IPS-15b (cell line): ENCODE results near the gene MYO1H.

ENCODE experiments used
- H3K27me3 ChIP-seq: one replicate; pipeline ENCODE4 v1.6.1; 2013; ENCODE audit warnings: low read length; ENCODE audit not compliant: control insufficient read depth, insufficient read depth
- H3K36me3 ChIP-seq: one replicate; pipeline ENCODE4 v1.6.1; 2013; ENCODE audit warnings: low read length; ENCODE audit not compliant: control insufficient read depth, insufficient read depth
- H3K4me1 ChIP-seq: one replicate; pipeline ENCODE4 v1.6.1; 2013; ENCODE audit warnings: mild to moderate bottlenecking, low read length; ENCODE audit not compliant: control insufficient read depth, insufficient read depth
- H3K4me3 ChIP-seq: one replicate; pipeline ENCODE4 v1.5.1; 2013; ENCODE audit warnings: low read depth, low read length
- H3K9ac ChIP-seq: one replicate; pipeline ENCODE4 v1.6.1; 2013; ENCODE audit warnings: low read depth, mild to moderate bottlenecking, low read length
- H3K9me3 ChIP-seq: one replicate; pipeline ENCODE4 v1.6.1; 2013; ENCODE audit warnings: mild to moderate bottlenecking, low read length; ENCODE audit not compliant: control insufficient read depth, insufficient read depth

The MYO1H gene

GRCh38 chr12:109481863-109482262 is 134.2 kb downstream of the MYO1H start:
- Histone ChIP-seq H3K36me3 (peaks cover 1% of the 10 kb centered on the region), H3K9me3 (no peaks in the 10 kb centered on the region)

GRCh38 chr12:109482491-109482890 is 134.8 kb downstream of the MYO1H start:
- Histone ChIP-seq H3K4me1 (peaks cover 3% of the 10 kb centered on the region), H3K9ac (no peak overlapping the region), H3K27me3 (no peaks in the 10 kb centered on the region), H3K36me3 (peaks cover 7% of the 10 kb centered on the region), H3K4me3 (no peak overlapping the region), H3K9me3 (no peaks in the 10 kb centered on the region)

More at GRCh38 chr12:109481863-109482262, 134.2 kb downstream of the MYO1H start:
- Histone ChIP-seq H3K27me3 (no peaks in the 10 kb centered on the region), H3K9ac (no peak overlapping the region), H3K4me1 (peaks cover 3% of the 10 kb centered on the region), H3K4me3 (no peak overlapping the region)

GRCh38 chr12:109482894-109483293 is 135.2 kb downstream of the MYO1H start:
- peaks cover 3% of the 10 kb centered on the region for H3K4me1 ChIP-seq
- H3K9ac ChIP-seq: no peak overlapping the region
- no peaks in the 10 kb centered on the region for H3K27me3 ChIP-seq
- peaks cover 7% of the 10 kb centered on the region for H3K36me3 ChIP-seq
- no peak overlapping the region for H3K4me3 ChIP-seq
- H3K9me3 ChIP-seq: no peaks in the 10 kb centered on the region

GRCh38 chr12:109483346-109483745 is 135.6 kb downstream of the MYO1H start:
- peaks cover 10% of the 10 kb centered on the region for H3K36me3 ChIP-seq

GRCh38 chr12:109485201-109485600 is 137.5 kb downstream of the MYO1H start:
- H3K36me3 ChIP-seq: peaks cover 23% of the 10 kb centered on the region
- H3K27me3 ChIP-seq: no peaks in the 10 kb centered on the region
- H3K4me1 ChIP-seq: no peaks in the 10 kb centered on the region
- no peaks in the 10 kb centered on the region for H3K9me3 ChIP-seq
- no peak overlapping the region for H3K9ac ChIP-seq
- H3K4me3 ChIP-seq: no peak overlapping the region

More at GRCh38 chr12:109483346-109483745, 135.6 kb downstream of the MYO1H start:
- Histone ChIP-seq H3K9me3 (no peaks in the 10 kb centered on the region), H3K9ac (no peak overlapping the region), H3K27me3 (no peaks in the 10 kb centered on the region), H3K4me1 (no peaks in the 10 kb centered on the region), H3K4me3 (no peak overlapping the region)

- H3K9me3 ChIP-seq: no peaks in the 10 kb centered on the region
- peaks cover 30% of the 10 kb centered on the region for H3K36me3 ChIP-seq
- no peak overlapping the region for H3K4me3 ChIP-seq
- H3K27me3 ChIP-seq: no peaks in the 10 kb centered on the region
- no peak overlapping the region for H3K9ac ChIP-seq
- no peaks in the 10 kb centered on the region for H3K4me1 ChIP-seq
Measured at GRCh38 chr12:109487181-109488050, 139.7 kb downstream of the MYO1H start.

- H3K9ac ChIP-seq: no peak overlapping the region
- peaks cover 33% of the 10 kb centered on the region for H3K36me3 ChIP-seq
Measured at GRCh38 chr12:109488051-109488665, 140.5 kb downstream of the MYO1H start.

GRCh38 chr12:109489016-109489954 is 141.6 kb downstream of the MYO1H start:
- no peaks in the 10 kb centered on the region for H3K9me3 ChIP-seq
- H3K4me1 ChIP-seq: no peaks in the 10 kb centered on the region
- H3K36me3 ChIP-seq: peaks cover 35% of the 10 kb centered on the region
- H3K27me3 ChIP-seq: no peaks in the 10 kb centered on the region
- no peak overlapping the region for H3K9ac ChIP-seq
- H3K4me3 ChIP-seq: no peak overlapping the region

More at GRCh38 chr12:109488051-109488665, 140.5 kb downstream of the MYO1H start:
- Histone ChIP-seq H3K4me1 (no peaks in the 10 kb centered on the region), H3K4me3 (no peak overlapping the region), H3K27me3 (no peaks in the 10 kb centered on the region), H3K9me3 (no peaks in the 10 kb centered on the region)

GRCh38 chr12:109489955-109490565 is 142.4 kb downstream of the MYO1H start:
- no peaks in the 10 kb centered on the region for H3K4me1 ChIP-seq
- peaks cover 35% of the 10 kb centered on the region for H3K36me3 ChIP-seq
- no peak overlapping the region for H3K9ac ChIP-seq

GRCh38 chr12:109491671-109492070 is 144.0 kb downstream of the MYO1H start:
- Histone ChIP-seq H3K36me3 (peaks cover 35% of the 10 kb centered on the region), H3K4me1 (no peaks in the 10 kb centered on the region), H3K27me3 (no peaks in the 10 kb centered on the region), H3K9me3 (no peaks in the 10 kb centered on the region), H3K9ac (no peak overlapping the region), H3K4me3 (no peak overlapping the region)

More at GRCh38 chr12:109489955-109490565, 142.4 kb downstream of the MYO1H start:
- Histone ChIP-seq H3K9me3 (no peaks in the 10 kb centered on the region), H3K27me3 (no peaks in the 10 kb centered on the region), H3K4me3 (no peak overlapping the region)

- no peak overlapping the region for H3K9ac ChIP-seq
- H3K4me3 ChIP-seq: no peak overlapping the region
- H3K9me3 ChIP-seq: no peaks in the 10 kb centered on the region
- no peaks in the 10 kb centered on the region for H3K27me3 ChIP-seq
- H3K36me3 ChIP-seq: peaks cover 28% of the 10 kb centered on the region
- H3K4me1 ChIP-seq: no peaks in the 10 kb centered on the region
Measured at GRCh38 chr12:109492371-109492770, 144.7 kb downstream of the MYO1H start.
